ENCODE results near the gene ANAPC13. TPM values are rescaled to one million over a fixed set of nuclear protein-coding genes. Genes with fewer than 3 reads are reported as not detected.

Gene ANAPC13
- total RNA-seq, 1 experiment from 2014 or later: 76.2 TPM

Other genes starting within 250 kb of the ANAPC13 start
- gene RYK, start 235.1 kb downstream of the ANAPC13 start, total RNA-seq (2014; rRNA removed; shearing (Covaris generic)): 88.6 and 91.7 TPM in 2 replicates
- 18.8 and 19.0 TPM in 2 replicates for gene AMOTL2, start 111.5 kb downstream of the ANAPC13 start, total RNA-seq (2014; rRNA removed; shearing (Covaris generic))
- 22.8 and 36.1 TPM in 2 replicates for gene CEP63, start 72 bp upstream of the ANAPC13 start, total RNA-seq (2014; rRNA removed; shearing (Covaris generic))
- not detected in 2 replicates for gene KY, start 165.0 kb upstream of the ANAPC13 start, total RNA-seq (2014; rRNA removed; shearing (Covaris generic))

Measured in SJCRH30 (cell line).